Fibroblast of gingiva (primary cell): ENCODE data around the gene NTN4.
"Not testable (repeated sequence)": the region's sequence is repeated elsewhere in the genome, so short reads cannot be mapped to it uniquely, and the experiment has no call there.

Experiments used
- DNase-seq: peaks from one replicate; pipeline ENCODE4 v3.0.0-alpha.2; 2011; ENCODE audit warnings: low read depth

NTN4 gene

GRCh38 chr12:95790033-95790916 is at the start of gene NTN4:
NTN4 (minus strand) TSS chr12:95790764; CDS start chr12:95790309, 455 bp downstream.
- no peak for DNase-seq

GRCh38 chr12:95838125-95838524 is 47.6 kb upstream of the NTN4 start:
- peak; percentile 87 for DNase-seq

GRCh38 chr12:95837240-95838038 is 46.9 kb upstream of the NTN4 start:
- peak; percentile 2 for DNase-seq

GRCh38 chr12:95836630-95837239 is 46.2 kb upstream of the NTN4 start:
- DNase-seq: peak; percentile 53

GRCh38 chr12:95836185-95836609 is 45.6 kb upstream of the NTN4 start:
- DNase-seq: peak; percentile 22

- no peak for DNase-seq
Observed at GRCh38 chr12:95834572-95834971, 44.0 kb upstream of the NTN4 start.

- DNase-seq: no peak
Observed at GRCh38 chr12:95830335-95831089, 39.9 kb upstream of the NTN4 start.

GRCh38 chr12:95829395-95829794 is 38.8 kb upstream of the NTN4 start:
- no peak for DNase-seq

- peak; percentile 53 for DNase-seq
Observed at GRCh38 chr12:95820096-95820703, 29.6 kb upstream of the NTN4 start.

- DNase-seq: peak; percentile 42
Observed at GRCh38 chr12:95815632-95816212, 25.2 kb upstream of the NTN4 start.

GRCh38 chr12:95812155-95812554 is 21.6 kb upstream of the NTN4 start:
- not testable (repeated sequence) for DNase-seq

GRCh38 chr12:95810411-95810810 is 19.8 kb upstream of the NTN4 start:
- no peak for DNase-seq

GRCh38 chr12:95809000-95809680 is 18.6 kb upstream of the NTN4 start:
- no peak for DNase-seq

- no peak for DNase-seq
Observed at GRCh38 chr12:95808146-95808545, 17.6 kb upstream of the NTN4 start.

GRCh38 chr12:95805864-95806671 is 15.5 kb upstream of the NTN4 start:
- DNase-seq: peak; percentile 96

GRCh38 chr12:95804291-95804690 is 13.7 kb upstream of the NTN4 start:
- no peak for DNase-seq

- DNase-seq: no peak
Observed at GRCh38 chr12:95803817-95804216, 13.3 kb upstream of the NTN4 start.

- DNase-seq: peak; percentile 74
Observed at GRCh38 chr12:95802482-95803270, 12.1 kb upstream of the NTN4 start.

GRCh38 chr12:95796982-95797289 is 6.4 kb upstream of the NTN4 start:
- DNase-seq: no peak
